Endodermal cell (in vitro differentiated cells): ENCODE measurements around the gene CCDC61. TPM values are rescaled to one million over a fixed set of nuclear protein-coding genes. Genes with fewer than 3 reads are reported as not detected.

ENCODE experiments used
- DNase-seq: peaks from one replicate; pipeline ENCODE4 v3.0.0-alpha.2; 2017
- H3K27ac ChIP-seq: 2 replicates; pipeline ENCODE4 v1.5.1; 2013; ENCODE audit warnings: mild to moderate bottlenecking, low read depth, low read length, moderate library complexity
- H3K27me3 ChIP-seq: 2 replicates; pipeline ENCODE4 v1.6.1; 2013; ENCODE audit warnings: mild to moderate bottlenecking, low read length, moderate library complexity; ENCODE audit not compliant: insufficient read depth, control insufficient read depth, poor library complexity, severe bottlenecking
- H3K36me3 ChIP-seq: 2 replicates; pipeline ENCODE4 v1.7.0; 2013; ENCODE audit warnings: mild to moderate bottlenecking, low read length, moderate library complexity; ENCODE audit not compliant: control insufficient read depth, insufficient read depth
- H3K4me1 ChIP-seq: one replicate; pipeline ENCODE4 v1.7.0; 2013; ENCODE audit warnings: low read length; ENCODE audit not compliant: control insufficient read depth, insufficient read depth
- H3K4me3 ChIP-seq: 2 replicates; pipeline ENCODE4 v1.5.1; 2013; ENCODE audit warnings: mild to moderate bottlenecking, low read length, moderate library complexity
- H3K9ac ChIP-seq: 2 replicates; pipeline ENCODE4 v1.6.1; 2013; ENCODE audit warnings: mild to moderate bottlenecking, low read length, moderate library complexity; ENCODE audit not compliant: poor library complexity, severe bottlenecking; ENCODE audit errors: extremely low read depth
- H3K9me3 ChIP-seq: 2 replicates; pipeline ENCODE4 v1.6.1; 2013; ENCODE audit warnings: mild to moderate bottlenecking, low read length, moderate library complexity; ENCODE audit not compliant: control insufficient read depth
- H3K27ac Mint-ChIP-seq: 2 replicates; pipeline ENCODE4 v1.8.0; 2020; ENCODE audit warnings: mixed read lengths
- H3K27me3 Mint-ChIP-seq: 2 replicates; pipeline ENCODE4 v1.8.0; 2021; ENCODE audit warnings: mild to moderate bottlenecking, mixed read lengths; ENCODE audit not compliant: insufficient read depth
- H3K36me3 Mint-ChIP-seq: 2 replicates; pipeline ENCODE4 v1.8.0; 2020; ENCODE audit warnings: low read depth, mixed read lengths
- H3K4me1 Mint-ChIP-seq: 2 replicates; pipeline ENCODE4 v1.8.0; 2020; ENCODE audit warnings: mixed read lengths
- H3K4me3 Mint-ChIP-seq: 2 replicates; pipeline ENCODE4 v1.8.0; 2020; ENCODE audit warnings: mild to moderate bottlenecking, moderate library complexity, mixed read lengths
- H3K9me3 Mint-ChIP-seq: 2 replicates; pipeline ENCODE4 v1.8.0; 2020; ENCODE audit warnings: mild to moderate bottlenecking, mixed read lengths
- WGBS, 2 experiments: methylation state at CpG; one replicate each; pipeline versions ENCODE4 v1.1.5 to v1.1.7; 2013; ENCODE audit warnings: missing lambda C conversion rate in 2 of 2, mixed read lengths in 1 of 2; ENCODE audit not compliant: insufficient coverage in 1 of 2, insufficient read length in 1 of 2; 5-methylcytosine and 5-hydroxymethylcytosine counted together
- total RNA-seq, 2 donors: library from RNA; stranded (reverse); fragmentation: NEBNext Ultra II Directional in 1 of 2; extraction: Animal tissue kit (Norgen Biotek cat#: 25700) in 1 of 2; gene quantifications; 2 replicates in 1 of 2; 3 replicates in 1 of 2; pipeline ENCODE4 v1.2.1, GENCODE V29; 2021
- TF ChIP-seq, protein P1 (sequence below): fragments of 200-600 bp; sonication (generic); conservative IDR thresholded peaks from 2 replicates; pipeline ENCODE4 v1.5.0; 2021; ENCODE audit warnings: antibody characterized with exemption, mild to moderate bottlenecking

Gene CCDC61
- total RNA-seq, 2 donors from 2014 or later, result 23.2 to 23.6 TPM

DNA sequence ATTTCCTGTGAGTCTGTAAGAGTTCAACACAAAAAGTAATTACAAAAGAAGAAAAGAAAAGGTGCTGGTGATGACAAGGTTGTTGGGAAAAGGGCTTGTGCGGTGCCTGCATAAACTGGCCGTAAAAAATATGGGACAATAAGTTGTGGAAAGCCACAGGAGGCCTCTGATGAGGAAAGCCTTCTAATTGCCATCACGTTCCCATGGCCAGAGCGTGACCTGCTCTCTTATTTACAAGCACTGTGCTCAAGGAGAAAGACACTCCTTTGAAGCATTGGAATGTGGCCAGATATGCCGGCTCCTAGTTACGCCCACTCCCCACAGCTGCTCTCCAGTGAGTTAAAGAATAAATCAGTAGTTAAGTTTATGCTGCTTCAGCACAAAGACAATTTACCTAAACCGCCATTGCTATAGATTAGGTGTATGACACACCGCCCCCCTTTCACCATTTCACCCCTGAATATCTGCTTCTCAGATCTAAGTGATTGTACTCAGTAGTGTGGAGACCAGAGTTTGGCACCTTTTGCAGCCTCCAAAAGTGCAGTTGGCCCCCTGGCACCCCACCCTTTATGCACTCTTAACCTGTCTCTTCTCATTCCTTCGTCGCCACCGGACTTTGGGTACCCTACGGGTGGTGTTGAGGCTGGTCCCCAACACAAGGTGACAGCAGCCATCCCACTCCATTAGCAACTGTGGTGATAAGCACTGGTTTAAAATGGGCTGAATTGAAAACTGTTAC, 35.7 kb downstream of the CCDC61 start:
- peak; percentile 53 for DNase-seq
- peaks cover 39% of the 10 kb centered on the region for H3K27me3 Mint-ChIP-seq

DNA sequence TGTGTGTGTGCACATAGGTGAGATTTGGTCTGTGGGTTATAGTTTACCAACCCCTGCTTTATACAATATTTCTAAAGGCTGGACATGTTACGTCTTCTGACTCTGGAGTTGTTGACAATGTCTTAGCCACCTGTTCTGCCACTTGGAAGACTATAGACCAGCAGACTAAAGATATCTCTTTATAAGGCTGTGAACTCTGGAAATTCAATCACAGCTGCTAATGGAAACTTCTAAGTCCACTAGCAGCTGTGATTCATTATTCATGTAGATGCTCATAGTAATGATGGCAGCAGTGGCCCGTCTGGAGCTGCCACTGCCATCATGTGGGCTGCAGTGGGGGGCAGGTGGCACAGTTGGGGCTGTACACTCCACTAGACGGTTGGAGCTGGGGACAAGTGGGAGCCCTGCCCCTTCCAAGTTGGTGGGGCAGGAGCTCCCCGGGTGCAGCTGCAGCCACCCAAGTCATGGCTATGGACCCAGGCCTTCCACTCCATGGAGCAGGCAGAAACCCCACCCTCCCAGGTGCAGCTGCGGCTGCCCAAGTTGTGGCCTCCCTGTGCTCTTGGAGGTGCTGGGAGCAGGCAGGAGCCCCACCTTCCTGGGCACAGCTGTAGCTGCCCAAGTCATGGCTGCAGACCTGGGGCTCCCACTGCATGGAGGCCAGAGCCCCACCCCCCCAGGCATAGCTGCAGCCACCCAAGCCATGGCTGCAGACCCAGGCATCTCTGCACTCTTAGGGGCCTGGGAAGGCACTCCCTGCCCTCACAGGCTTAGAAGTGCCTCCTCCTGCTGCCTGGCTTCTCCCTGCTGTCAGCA, 36.7 kb downstream of the CCDC61 start:
- H3K27ac Mint-ChIP-seq, result no peak overlapping the region

More for the DNA sequence above, 35.7 kb downstream of the CCDC61 start:
- WGBS, 2 experiments, result 65 to 78% methylated on average over 5 to 12 of the region's 12 CpGs
- no peak overlapping the region for H3K27ac Mint-ChIP-seq
- peaks cover 10% of the 10 kb centered on the region for H3K4me1 Mint-ChIP-seq
- no peaks in the 10 kb centered on the region for H3K27me3 ChIP-seq
- TF ChIP-seq, protein P1, sequence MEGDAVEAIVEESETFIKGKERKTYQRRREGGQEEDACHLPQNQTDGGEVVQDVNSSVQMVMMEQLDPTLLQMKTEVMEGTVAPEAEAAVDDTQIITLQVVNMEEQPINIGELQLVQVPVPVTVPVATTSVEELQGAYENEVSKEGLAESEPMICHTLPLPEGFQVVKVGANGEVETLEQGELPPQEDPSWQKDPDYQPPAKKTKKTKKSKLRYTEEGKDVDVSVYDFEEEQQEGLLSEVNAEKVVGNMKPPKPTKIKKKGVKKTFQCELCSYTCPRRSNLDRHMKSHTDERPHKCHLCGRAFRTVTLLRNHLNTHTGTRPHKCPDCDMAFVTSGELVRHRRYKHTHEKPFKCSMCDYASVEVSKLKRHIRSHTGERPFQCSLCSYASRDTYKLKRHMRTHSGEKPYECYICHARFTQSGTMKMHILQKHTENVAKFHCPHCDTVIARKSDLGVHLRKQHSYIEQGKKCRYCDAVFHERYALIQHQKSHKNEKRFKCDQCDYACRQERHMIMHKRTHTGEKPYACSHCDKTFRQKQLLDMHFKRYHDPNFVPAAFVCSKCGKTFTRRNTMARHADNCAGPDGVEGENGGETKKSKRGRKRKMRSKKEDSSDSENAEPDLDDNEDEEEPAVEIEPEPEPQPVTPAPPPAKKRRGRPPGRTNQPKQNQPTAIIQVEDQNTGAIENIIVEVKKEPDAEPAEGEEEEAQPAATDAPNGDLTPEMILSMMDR, result no peak
- H3K9ac ChIP-seq, result no peak overlapping the region
- H3K9me3 Mint-ChIP-seq, result peaks cover 3% of the 10 kb centered on the region
- no peaks in the 10 kb centered on the region for H3K36me3 ChIP-seq
- peaks cover 5% of the 10 kb centered on the region for H3K9me3 ChIP-seq
- peaks cover 10% of the 10 kb centered on the region for H3K36me3 Mint-ChIP-seq
- H3K4me3 ChIP-seq, result no peak overlapping the region
- H3K4me3 Mint-ChIP-seq, result no peak overlapping the region
- no peaks in the 10 kb centered on the region for H3K4me1 ChIP-seq
- H3K27ac ChIP-seq, result no peak overlapping the region

DNA sequence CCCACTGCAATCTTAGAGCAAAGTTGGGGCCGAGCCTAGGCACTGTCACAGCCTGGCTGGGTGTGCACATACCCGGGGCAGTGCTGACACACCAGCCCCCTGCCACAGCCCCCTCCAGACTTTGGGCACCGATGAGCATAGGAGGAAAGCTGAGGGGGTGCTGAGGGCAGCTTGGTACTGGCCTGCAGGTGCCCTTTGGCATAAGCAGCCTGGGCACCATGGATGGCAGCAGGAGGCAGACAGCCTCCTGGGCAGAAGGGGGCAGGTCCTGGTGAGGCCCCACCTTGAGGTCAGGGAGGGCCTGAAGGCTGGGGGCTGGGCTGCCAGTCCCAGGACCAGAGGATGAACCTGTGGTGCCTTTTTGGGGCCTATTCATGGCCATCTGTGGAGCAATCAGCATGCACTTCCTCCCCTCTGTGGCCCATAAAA, 37.3 kb downstream of the CCDC61 start:
- DNase-seq, result no peak
- 92 to 97% methylated on average over 2 to 3 of the region's 3 CpGs for WGBS, 2 experiments
- Histone ChIP-seq H3K4me3 (no peak overlapping the region), H3K9me3 (peaks cover 12% of the 10 kb centered on the region), H3K27ac (no peak overlapping the region), H3K4me1 (no peaks in the 10 kb centered on the region), H3K27me3 (no peaks in the 10 kb centered on the region), H3K36me3 (no peaks in the 10 kb centered on the region), H3K9ac (no peak overlapping the region)
- TF ChIP-seq, protein P1, result no peak
- Mint-ChIP-seq H3K27me3 (peaks cover 49% of the 10 kb centered on the region), H3K4me3 (no peak overlapping the region), H3K27ac (no peak overlapping the region), H3K36me3 (peaks cover 2% of the 10 kb centered on the region), H3K9me3 (peaks cover 7% of the 10 kb centered on the region), H3K4me1 (peaks cover 10% of the 10 kb centered on the region)

More for the DNA sequence above, 36.7 kb downstream of the CCDC61 start:
- H3K27me3 Mint-ChIP-seq, result peaks cover 42% of the 10 kb centered on the region
- no peak overlapping the region for H3K9ac ChIP-seq
- no peaks in the 10 kb centered on the region for H3K36me3 ChIP-seq
- H3K4me3 ChIP-seq, result no peak overlapping the region
- peaks cover 2% of the 10 kb centered on the region for H3K36me3 Mint-ChIP-seq
- no peak for DNase-seq
- H3K4me1 ChIP-seq, result no peaks in the 10 kb centered on the region
- H3K4me3 Mint-ChIP-seq, result no peak overlapping the region
- peaks cover 2% of the 10 kb centered on the region for H3K9me3 Mint-ChIP-seq
- TF ChIP-seq, protein P1, result no peak
- H3K27ac ChIP-seq, result no peak overlapping the region
- 95 to 100% methylated on average over 2 to 5 of the region's 5 CpGs for WGBS, 2 experiments
- peaks cover 6% of the 10 kb centered on the region for H3K9me3 ChIP-seq
- H3K27me3 ChIP-seq, result no peaks in the 10 kb centered on the region
- peaks cover 10% of the 10 kb centered on the region for H3K4me1 Mint-ChIP-seq
